OCI-LY1 (cell line): ENCODE results near the gene PRKACB.

Source experiments
- H2AFZ ChIP-seq: fragments of 200-600 bp; sonication (generic), shearing (Covaris generic); 2 replicates; pipeline ENCODE4 v1.6.0; 2014; ENCODE audit warnings: antibody characterized with exemption, mild to moderate bottlenecking, low read length
- H3F3A ChIP-seq: fragments of 200-600 bp; sonication (generic), shearing (Covaris generic); 2 replicates; pipeline ENCODE4 v1.6.0; 2014; ENCODE audit warnings: mild to moderate bottlenecking, antibody characterized with exemption, low read length, moderate library complexity; ENCODE audit not compliant: insufficient read depth
- H3K27ac ChIP-seq: fragments of 200-600 bp; sonication (generic); 2 replicates; pipeline ENCODE4 v1.5.1; 2014; ENCODE audit warnings: low read length, mixed run types, mild to moderate bottlenecking, low read depth; ENCODE audit not compliant: poor library complexity, severe bottlenecking
- H3K27me3 ChIP-seq: fragments of 200-600 bp; sonication (generic); 2 replicates; pipeline ENCODE4 v1.6.0; 2014; ENCODE audit warnings: antibody characterized with exemption, mild to moderate bottlenecking, low read length, moderate library complexity; ENCODE audit not compliant: insufficient read depth
- H3K36me3 ChIP-seq: fragments of 200-600 bp; sonication (generic); 2 replicates; pipeline ENCODE4 v1.6.1; 2014; ENCODE audit warnings: mild to moderate bottlenecking, antibody characterized with exemption, low read length, moderate library complexity, mixed read lengths; ENCODE audit not compliant: insufficient read depth
- H3K4me1 ChIP-seq: fragments of 200-600 bp; sonication (generic); 2 replicates; pipeline ENCODE4 v1.5.1; 2014; ENCODE audit warnings: mild to moderate bottlenecking, low read length, moderate library complexity; ENCODE audit not compliant: insufficient read depth, severe bottlenecking
- H3K4me2 ChIP-seq: fragments of 200-600 bp; sonication (generic), shearing (Covaris generic); 2 replicates; pipeline ENCODE4 v1.6.1; 2014; ENCODE audit warnings: low read length
- H3K4me3 ChIP-seq: fragments of 200-600 bp; sonication (generic); 2 replicates; pipeline ENCODE4 v1.5.1; 2014; ENCODE audit warnings: low read length, low read depth, mild to moderate bottlenecking, mixed read lengths; ENCODE audit not compliant: poor library complexity, severe bottlenecking
- H3K79me2 ChIP-seq: fragments of 200-600 bp; shearing (Covaris generic); 2 replicates; pipeline ENCODE4 v1.6.1; 2016; ENCODE audit warnings: mixed run types, low read length, mixed read lengths; ENCODE audit not compliant: insufficient read depth
- H3K9ac ChIP-seq: fragments of 200-600 bp; sonication (generic), shearing (Covaris generic); 2 replicates; pipeline ENCODE4 v1.6.1; 2014; ENCODE audit warnings: mild to moderate bottlenecking, low read length, mixed read lengths
- H3K9me2 ChIP-seq: fragments of 200-600 bp; sonication (generic), shearing (Covaris generic); 2 replicates; pipeline ENCODE4 v1.6.1; 2014; ENCODE audit warnings: low read depth, mild to moderate bottlenecking, low read length, mixed read lengths
- H3K9me3 ChIP-seq: fragments of 200-600 bp; shearing (Covaris generic); 2 replicates; pipeline ENCODE4 v1.6.1; 2014; ENCODE audit warnings: low read length, mixed read lengths
- H4K20me1 ChIP-seq: fragments of 200-600 bp; sonication (generic), shearing (Covaris generic); 2 replicates; pipeline ENCODE4 v1.6.0; 2016; ENCODE audit warnings: mild to moderate bottlenecking, low read length; ENCODE audit not compliant: insufficient read depth
- CTCF ChIP-seq: fragments of 200-600 bp; sonication (generic), shearing (Covaris generic); IDR thresholded peaks from 2 replicates; pipeline ENCODE4 v1.5.1; 2017; ENCODE audit warnings: mild to moderate bottlenecking, antibody characterized with exemption, low read length, moderate library complexity, mixed read lengths
- EZH2 ChIP-seq: fragments of 200-600 bp; sonication (generic), shearing (Covaris generic); IDR thresholded peaks from 2 replicates; pipeline ENCODE4 v1.8.0; 2017; ENCODE audit warnings: borderline replicate concordance, mixed run types, mild to moderate bottlenecking, antibody characterized with exemption, low read length, moderate library complexity, mixed read lengths

PRKACB gene

DNA sequence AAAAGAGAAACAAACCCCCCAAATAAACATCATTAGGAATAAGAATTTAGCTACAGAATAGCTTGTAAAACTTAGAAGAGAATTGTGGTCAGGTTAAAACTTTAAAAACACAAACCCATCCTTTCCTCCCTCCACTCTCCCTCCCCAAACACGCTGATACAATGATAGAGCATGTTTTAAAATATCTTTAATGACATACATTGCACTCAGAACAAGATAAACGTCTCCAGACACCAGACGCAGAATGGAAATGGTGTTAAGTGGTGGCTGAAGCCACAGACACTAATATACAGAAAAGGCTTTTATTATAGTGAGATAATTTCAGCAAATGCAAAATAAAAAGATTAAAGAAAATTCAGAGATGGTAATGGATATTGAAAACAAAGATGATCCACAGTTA lies 98.6 kb downstream of the PRKACB start:
- no peak overlapping the region for H3K4me2 ChIP-seq
- H3K9me2 ChIP-seq: no peaks in the 10 kb centered on the region
- H3K4me3 ChIP-seq: no peak overlapping the region
- H3K36me3 ChIP-seq: peaks cover 26% of the 10 kb centered on the region
- H4K20me1 ChIP-seq: no peaks in the 10 kb centered on the region
- TF ChIP-seq EZH2: no peak
- no peak for TF ChIP-seq CTCF
- H3K9ac ChIP-seq: no peak overlapping the region
- H3K4me1 ChIP-seq: peaks cover 5% of the 10 kb centered on the region
- H3K27ac ChIP-seq: no peak overlapping the region
- no peak overlapping the region for H2AFZ ChIP-seq
- H3K27me3 ChIP-seq: no peaks in the 10 kb centered on the region
- no peaks in the 10 kb centered on the region for H3K79me2 ChIP-seq
- H3F3A ChIP-seq: no peaks in the 10 kb centered on the region
- no peaks in the 10 kb centered on the region for H3K9me3 ChIP-seq

DNA sequence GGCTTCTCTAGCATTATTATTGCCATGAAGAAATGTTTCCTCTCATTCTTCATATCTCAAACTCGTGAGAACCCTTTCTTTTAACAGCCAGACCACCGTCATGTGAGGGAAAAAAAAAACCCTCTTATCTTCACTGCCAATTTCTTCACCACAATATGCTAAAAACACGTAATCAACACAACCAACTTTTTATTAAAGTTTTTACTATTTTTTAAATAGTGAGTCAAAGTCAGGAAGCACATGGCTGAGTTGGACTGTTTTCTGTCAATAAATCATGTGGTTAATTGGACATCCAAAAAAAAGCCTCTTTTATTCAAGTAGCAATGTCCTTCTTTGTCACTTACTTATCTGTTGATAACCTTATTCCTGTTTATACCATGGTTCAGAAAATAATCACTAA lies 101.5 kb downstream of the PRKACB start:
- H4K20me1 ChIP-seq: no peaks in the 10 kb centered on the region
- H3K4me3 ChIP-seq: no peak overlapping the region
- no peaks in the 10 kb centered on the region for H3K9me2 ChIP-seq
- no peak overlapping the region for H3K27ac ChIP-seq
- H3F3A ChIP-seq: no peaks in the 10 kb centered on the region
- H3K9me3 ChIP-seq: no peaks in the 10 kb centered on the region; the same call in 1 of the 2 replicates
- no peak for TF ChIP-seq EZH2
- H3K4me1 ChIP-seq: peaks cover 5% of the 10 kb centered on the region
- no peak overlapping the region for H3K9ac ChIP-seq
- no peaks in the 10 kb centered on the region for H3K36me3 ChIP-seq
- no peak overlapping the region for H2AFZ ChIP-seq
- no peaks in the 10 kb centered on the region for H3K27me3 ChIP-seq
- H3K79me2 ChIP-seq: no peaks in the 10 kb centered on the region
- H3K4me2 ChIP-seq: no peak overlapping the region

DNA sequence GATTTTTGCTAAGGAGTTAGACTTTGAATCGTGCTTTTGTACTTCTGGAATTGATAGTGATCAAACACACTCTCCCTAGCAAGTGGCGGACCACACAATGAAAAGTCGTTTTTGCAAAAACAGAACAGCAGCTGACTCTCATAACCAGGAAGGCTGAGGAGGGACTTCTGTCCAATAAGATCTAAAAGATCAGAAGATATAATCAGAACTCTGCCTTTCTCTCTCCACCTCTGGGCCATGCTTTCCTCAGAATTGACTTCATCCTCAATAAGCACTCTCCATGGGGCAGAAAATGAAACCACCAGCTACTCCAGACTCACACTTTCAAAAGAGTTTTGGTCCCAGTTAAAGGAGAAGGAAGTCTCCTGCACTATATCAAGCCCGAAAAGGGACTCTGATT lies 102.1 kb downstream of the PRKACB start:
- Histone ChIP-seq H3K27me3 (no peaks in the 10 kb centered on the region), H3K4me1 (peaks cover 5% of the 10 kb centered on the region), H3K27ac (no peak overlapping the region), H3K36me3 (no peaks in the 10 kb centered on the region), H2AFZ (no peak overlapping the region), H4K20me1 (no peaks in the 10 kb centered on the region), H3K4me2 (no peak overlapping the region), H3K9ac (no peak overlapping the region), H3K9me3 (peaks cover 3% of the 10 kb centered on the region), H3K9me2 (no peaks in the 10 kb centered on the region), H3F3A (no peaks in the 10 kb centered on the region), H3K79me2 (no peaks in the 10 kb centered on the region), H3K4me3 (no peak overlapping the region)
- TF ChIP-seq CTCF: no peak
- no peak for TF ChIP-seq EZH2

- no peaks in the 10 kb centered on the region for H3K36me3 ChIP-seq
- peaks cover 3% of the 10 kb centered on the region for H3K9me3 ChIP-seq
- H3K27ac ChIP-seq: no peak overlapping the region
- H2AFZ ChIP-seq: no peak overlapping the region
- no peaks in the 10 kb centered on the region for H3F3A ChIP-seq
- no peaks in the 10 kb centered on the region for H3K9me2 ChIP-seq
- no peak for TF ChIP-seq EZH2
- no peak for TF ChIP-seq CTCF
- no peak overlapping the region for H3K4me3 ChIP-seq
- H4K20me1 ChIP-seq: no peaks in the 10 kb centered on the region
- H3K9ac ChIP-seq: no peak overlapping the region
- H3K27me3 ChIP-seq: no peaks in the 10 kb centered on the region
- no peak overlapping the region; the same call in 1 of the 2 replicates for H3K4me2 ChIP-seq
- H3K79me2 ChIP-seq: no peaks in the 10 kb centered on the region
- peaks cover 5% of the 10 kb centered on the region for H3K4me1 ChIP-seq
Observed at GRCh38 chr1:84247425-84248220, 103.6 kb downstream of the PRKACB start.
